ELR (cell line): Measurements from ENCODE around the gene PLB1.
"Not testable (repeated sequence)": the region's sequence is repeated elsewhere in the genome, so short reads cannot be mapped to it uniquely, and the experiment has no call there.

Experiments
- DNase-seq: peaks from one replicate; pipeline ENCODE4 v3.0.0-alpha.2; 2015; ENCODE audit warnings: low read depth

PLB1 gene

DNA sequence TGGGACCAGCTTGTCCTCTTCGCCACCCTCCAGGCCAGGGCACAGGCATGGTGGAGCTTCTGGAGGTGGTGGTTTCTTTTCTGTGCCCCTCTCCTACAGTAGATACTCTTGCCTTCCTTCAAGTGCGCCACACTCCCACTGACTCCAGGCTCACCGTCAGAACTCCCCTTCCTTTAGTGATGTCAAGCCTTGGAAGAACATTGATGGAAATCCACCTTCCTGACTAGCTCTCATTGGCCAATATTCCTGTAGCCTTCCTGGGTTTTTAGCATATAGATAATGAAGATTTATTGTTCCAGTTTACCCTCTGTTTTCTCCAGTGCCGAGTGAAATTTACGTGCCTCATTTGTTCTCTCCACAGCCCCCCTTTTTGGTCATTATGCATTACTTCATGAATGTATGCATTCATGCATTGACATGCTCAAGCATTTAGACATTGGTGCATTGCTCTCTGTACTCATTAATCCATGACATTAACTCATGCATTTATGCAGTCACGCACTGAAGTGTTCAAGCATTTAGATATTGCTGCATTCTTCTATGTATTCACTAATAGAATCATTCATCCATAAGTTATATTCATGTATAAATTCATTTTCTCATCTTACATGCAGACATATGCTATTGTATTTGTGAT, 37.3 kb downstream of the PLB1 start:
- DNase-seq, result no peak

- no peak for DNase-seq
Observed at GRCh38 chr2:28534817-28535216, 39.0 kb downstream of the PLB1 start.

- DNase-seq, result no peak
Observed at GRCh38 chr2:28538134-28538533, 42.3 kb downstream of the PLB1 start.

DNA sequence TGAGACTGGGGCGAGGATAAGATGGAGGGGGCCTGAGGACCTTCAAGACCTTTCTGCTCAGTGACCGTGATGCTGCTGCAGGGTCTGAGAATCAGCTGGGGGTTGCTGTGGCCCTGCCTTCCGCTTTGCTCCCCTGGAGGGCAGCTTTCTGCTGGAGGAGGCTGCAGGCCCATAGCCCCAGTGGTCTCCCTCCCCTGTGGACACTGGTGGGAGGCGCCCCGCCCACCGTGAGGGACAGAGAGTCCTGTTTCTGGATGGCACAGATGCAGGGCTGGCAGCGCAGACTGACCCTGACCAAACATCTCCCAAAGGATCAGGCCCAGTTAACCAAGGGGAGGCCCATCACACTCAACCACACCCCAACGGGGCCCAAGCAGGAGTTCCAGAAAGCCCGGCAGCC, 42.8 kb downstream of the PLB1 start:
- no peak for DNase-seq

GRCh38 chr2:28539118-28539541, 43.3 kb downstream of the PLB1 start:
- DNase-seq, result no peak

DNA sequence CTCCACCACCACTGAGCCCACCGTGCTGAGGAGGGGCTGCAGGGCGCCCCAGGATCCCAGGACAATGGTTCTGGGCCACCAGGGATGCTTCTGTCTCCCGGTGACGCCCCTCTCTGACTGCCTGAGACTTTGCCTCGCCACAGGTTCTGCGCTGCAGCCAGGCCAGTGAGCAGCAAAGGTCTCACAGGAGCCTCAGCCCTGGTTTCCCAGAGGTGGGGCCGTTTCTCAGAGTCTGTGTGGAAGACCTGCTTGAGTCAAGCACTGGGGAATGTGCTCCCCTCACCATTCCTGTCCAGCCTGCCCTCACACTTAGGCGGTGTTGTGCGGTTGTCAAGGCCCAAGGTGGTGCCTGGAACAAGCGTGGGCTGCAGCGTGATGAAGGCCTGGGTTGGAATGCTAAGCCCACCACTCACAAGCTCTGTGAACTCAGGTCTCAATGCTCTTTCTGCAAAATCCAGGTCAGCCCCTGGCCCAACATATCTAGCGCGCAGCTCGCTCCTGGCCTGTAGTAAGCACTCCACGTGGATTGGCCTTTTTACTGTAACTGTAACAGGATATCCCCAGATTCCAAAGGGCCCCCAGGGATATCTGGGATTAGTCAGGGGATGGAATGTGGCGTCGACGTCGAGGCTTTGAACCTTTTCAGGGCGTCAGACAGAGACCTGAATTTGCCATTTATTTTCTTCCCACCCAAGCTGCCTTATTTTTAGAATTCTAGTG, 47.6 kb downstream of the PLB1 start:
- DNase-seq, result no peak

- DNase-seq, result no peak
Observed at GRCh38 chr2:28544036-28544346, 48.1 kb downstream of the PLB1 start.

GRCh38 chr2:28544405-28544921, 48.6 kb downstream of the PLB1 start:
- DNase-seq, result no peak

GRCh38 chr2:28544922-28545589, 49.2 kb downstream of the PLB1 start:
- peak; percentile 34 for DNase-seq

- no peak for DNase-seq
Observed at GRCh38 chr2:28545590-28546200, 49.8 kb downstream of the PLB1 start.

DNA sequence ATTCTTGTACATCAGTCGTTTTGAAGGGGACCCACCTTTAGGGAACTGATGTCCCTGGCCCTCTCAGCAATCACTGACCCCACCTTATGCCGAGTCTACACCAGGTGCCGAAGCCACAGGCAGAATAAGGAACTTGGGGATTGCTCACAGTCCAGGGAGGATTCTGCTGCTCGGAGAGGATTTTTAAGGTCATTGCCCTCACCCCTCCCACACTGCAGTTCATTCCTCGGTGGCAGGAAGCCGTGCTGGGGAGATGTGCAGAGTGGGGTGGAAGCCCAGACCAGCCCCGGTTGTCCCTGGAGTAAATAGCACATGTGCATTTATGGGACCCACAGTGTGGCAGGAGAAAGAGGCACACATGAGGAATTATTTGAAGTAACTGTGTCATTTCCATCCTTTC, 50.4 kb downstream of the PLB1 start:
- DNase-seq, result no peak

- no peak for DNase-seq
Observed at GRCh38 chr2:28547223-28547860, 51.5 kb downstream of the PLB1 start.

DNA sequence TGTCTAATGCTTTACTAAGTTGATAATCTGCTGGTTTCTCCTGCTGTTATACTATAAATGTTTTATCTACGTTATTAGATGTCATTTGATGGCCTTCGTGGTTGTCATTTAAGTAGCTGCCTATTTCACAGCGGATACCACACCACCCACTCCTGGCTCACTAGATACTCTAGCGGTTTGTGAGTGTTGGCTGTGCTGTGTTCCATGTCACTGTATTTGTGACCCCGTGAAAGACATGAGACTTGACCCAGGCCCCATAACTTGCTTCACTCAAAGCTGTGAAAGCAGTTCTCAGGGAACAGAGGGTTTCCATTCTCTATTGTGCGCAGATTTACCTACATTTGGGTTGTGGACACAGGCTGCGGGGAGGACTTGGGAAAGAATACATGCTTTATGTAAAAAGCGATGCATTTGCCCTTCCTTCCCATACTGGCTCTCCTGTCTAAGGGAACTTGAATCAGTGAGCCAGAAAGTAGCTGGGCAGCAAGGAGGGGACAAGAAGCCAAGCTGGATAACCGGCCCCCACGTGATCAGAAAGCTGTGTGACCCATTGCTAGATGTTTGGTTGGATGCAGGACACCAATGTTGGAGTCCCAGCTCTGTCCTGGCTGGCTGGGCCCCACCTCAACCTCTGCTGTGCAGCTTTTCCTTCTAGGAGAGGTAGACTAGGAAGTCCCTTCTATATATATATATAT, 52.2 kb downstream of the PLB1 start:
- no peak for DNase-seq

DNA sequence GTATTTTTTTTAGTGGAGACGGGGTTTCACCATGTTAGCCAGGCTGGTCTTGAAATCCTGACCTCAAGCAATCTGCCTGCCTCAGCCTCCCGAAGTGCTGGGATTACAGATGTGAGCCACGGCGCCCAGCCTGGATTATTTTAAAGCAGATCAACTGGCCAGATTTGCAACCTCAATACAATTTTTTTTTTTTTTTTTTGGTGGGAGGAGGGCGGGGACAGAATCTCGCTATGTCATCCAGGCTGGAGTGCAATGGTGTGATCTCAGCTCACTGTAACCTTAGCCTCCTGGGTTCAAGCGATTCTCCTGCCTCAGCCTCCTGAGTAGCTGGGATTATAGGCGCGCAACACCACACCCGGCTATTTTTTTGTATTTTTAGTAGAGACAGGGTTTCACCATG, 54.5 kb downstream of the PLB1 start:
- not testable (repeated sequence) for DNase-seq

- DNase-seq, result peak; percentile 64
Observed at GRCh38 chr2:28552045-28552823, 56.4 kb downstream of the PLB1 start.

DNA sequence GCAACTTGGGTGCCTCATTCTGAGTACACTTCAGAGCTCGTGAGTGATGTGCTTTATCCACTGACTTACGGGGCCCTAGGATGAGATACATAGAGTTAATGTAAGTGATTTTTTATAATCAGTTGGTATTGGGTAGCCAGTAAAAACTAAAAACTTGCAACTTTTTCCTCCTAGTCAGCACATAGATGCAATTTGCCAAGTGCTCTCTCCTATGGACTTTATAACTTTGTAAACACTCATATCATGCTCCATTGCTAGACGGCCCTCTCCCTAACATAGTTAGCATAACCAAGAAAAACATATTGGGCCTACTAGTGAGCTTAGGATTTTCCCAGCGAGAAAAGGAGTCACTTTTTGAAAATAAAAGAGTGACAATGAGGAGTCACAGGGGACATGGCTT, 60.4 kb downstream of the PLB1 start:
- no peak for DNase-seq

GRCh38 chr2:28557389-28558131, 61.7 kb downstream of the PLB1 start:
- DNase-seq, result no peak

- DNase-seq, result no peak
Observed at GRCh38 chr2:28558158-28558820, 62.4 kb downstream of the PLB1 start.

- DNase-seq, result no peak
Observed at GRCh38 chr2:28558918-28559317, 63.1 kb downstream of the PLB1 start.

DNA sequence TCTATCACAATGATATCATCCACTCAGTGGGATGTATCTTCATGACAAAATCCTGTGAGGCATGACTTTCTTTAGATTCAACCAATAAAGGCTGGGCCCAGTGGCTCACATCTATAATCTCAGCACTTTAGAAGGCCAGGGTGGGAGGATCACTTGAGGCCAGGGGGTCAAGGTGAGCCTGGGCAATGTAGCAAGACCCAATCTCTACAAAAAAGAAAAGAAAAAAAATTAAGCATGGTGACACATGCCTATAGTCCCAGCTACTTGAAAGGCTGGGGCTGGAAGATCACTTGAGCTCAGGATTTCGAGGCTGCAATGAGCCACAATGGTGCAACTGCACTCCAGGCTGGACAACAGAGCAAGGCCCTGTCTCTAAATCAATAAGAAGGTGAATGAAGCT, 68.0 kb downstream of the PLB1 start:
- DNase-seq, result no peak
